ENCODE results near the gene SIK3.

The SIK3 gene

DNA sequence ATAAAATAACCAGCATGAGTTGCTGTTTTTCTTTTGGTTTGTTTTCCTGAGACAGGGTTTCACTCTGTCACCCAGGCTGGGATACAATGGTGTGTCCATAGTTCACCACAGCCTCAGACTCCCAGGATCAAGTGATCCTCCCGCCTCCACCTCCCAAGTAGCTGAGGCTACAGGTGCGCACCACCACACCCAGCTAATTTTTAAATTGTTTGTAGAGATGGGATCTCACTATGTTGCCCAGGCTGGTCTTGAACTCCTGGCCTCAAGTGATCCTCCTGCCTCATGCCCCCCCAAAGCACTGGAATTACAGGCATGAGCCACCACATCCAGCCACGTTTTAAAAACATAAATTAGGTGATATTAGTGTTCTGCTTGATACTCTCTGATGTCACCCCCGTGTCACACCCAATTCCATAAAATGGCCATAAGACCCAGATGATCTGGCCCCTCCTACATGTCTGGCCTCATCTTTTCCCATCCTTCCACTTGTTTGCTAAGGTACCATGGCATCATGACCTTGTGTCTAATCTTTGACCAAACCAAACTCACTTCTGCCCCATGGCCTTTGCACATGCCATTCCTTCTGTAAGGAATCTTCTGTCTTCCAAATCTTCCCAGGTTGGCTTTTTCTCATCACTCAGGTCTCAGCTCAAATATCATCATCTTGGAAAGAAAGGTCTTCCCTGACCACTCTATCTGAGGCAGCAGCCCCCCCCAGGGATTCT is 6.3 kb downstream of the SIK3 start:
- H3K36me3 ChIP-seq (ENCODE audit: control insufficient read depth, insufficient read depth, low read length), result no peaks in the 10 kb centered on the region
- DNase-seq (ENCODE audit: extremely low read depth, insufficient read length), result no peak
- H3K4me3 ChIP-seq (replicated peaks; ENCODE audit: low read depth, low read length), result no peak overlapping the region
- H3K27me3 ChIP-seq (replicated peaks; ENCODE audit: control insufficient read depth, insufficient read depth, low read length), result no peaks in the 10 kb centered on the region
- TF ChIP-seq, protein P1, sequence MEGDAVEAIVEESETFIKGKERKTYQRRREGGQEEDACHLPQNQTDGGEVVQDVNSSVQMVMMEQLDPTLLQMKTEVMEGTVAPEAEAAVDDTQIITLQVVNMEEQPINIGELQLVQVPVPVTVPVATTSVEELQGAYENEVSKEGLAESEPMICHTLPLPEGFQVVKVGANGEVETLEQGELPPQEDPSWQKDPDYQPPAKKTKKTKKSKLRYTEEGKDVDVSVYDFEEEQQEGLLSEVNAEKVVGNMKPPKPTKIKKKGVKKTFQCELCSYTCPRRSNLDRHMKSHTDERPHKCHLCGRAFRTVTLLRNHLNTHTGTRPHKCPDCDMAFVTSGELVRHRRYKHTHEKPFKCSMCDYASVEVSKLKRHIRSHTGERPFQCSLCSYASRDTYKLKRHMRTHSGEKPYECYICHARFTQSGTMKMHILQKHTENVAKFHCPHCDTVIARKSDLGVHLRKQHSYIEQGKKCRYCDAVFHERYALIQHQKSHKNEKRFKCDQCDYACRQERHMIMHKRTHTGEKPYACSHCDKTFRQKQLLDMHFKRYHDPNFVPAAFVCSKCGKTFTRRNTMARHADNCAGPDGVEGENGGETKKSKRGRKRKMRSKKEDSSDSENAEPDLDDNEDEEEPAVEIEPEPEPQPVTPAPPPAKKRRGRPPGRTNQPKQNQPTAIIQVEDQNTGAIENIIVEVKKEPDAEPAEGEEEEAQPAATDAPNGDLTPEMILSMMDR (IDR thresholded peaks at IDR 0.05; ENCODE audit: insufficient read depth, low read length, poor library complexity, severe bottlenecking), result no peak

DNA sequence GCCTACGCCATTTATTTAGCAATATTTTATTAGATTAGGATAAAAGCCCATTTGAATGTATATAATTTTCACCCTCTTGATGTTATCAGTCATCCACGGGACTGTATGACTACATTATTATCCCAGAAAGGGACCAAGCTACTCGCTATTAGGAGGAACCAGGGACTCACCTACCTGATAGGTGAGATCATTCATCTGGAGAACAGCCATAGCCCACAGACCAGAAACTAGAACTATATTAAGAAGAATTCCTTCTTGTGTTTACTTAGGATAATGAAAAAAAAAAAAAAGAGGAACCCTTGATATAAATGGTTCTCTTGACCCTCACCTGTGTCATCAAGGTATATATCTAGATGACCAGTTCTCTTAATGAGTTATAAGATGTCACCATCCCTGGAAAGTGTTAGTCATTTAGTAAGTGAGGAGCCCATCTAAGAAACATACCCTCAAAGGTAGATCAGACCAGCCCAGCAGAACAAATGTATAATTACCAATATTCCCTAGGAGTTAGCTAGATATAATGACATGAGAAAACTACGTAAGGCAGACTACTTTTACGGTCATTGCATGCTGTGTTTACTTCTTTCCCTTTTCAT is 8.0 kb downstream of the SIK3 start:
- Histone ChIP-seq H3K27me3 (replicated peaks; ENCODE audit: control insufficient read depth, insufficient read depth, low read length) (no peaks in the 10 kb centered on the region), H3K4me3 (replicated peaks; ENCODE audit: low read depth, low read length) (no peak overlapping the region), H3K36me3 (ENCODE audit: control insufficient read depth, insufficient read depth, low read length) (no peaks in the 10 kb centered on the region)
- no peak for DNase-seq (ENCODE audit: extremely low read depth, insufficient read length)
- TF ChIP-seq, protein P1 (IDR thresholded peaks at IDR 0.05; ENCODE audit: insufficient read depth, low read length, poor library complexity, severe bottlenecking), result no peak

DNA sequence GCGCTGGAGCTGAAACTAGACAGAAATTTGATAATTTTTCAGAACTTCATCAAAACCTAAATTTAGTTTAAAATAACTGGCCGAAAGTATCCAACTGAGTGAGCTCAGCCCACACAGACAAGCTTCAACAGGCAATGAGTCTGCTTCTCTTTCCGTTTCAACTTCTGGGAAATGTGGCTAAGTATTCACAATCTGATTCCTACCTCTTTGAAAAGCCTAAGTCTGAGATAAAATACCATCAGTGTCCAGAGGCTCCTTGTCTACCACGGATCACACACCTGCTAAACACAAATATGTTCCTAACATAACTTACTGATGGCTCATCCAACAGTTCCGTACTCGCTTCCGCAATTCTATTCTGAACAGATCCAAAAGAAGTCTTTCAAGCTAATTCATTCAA is 8.5 kb downstream of the SIK3 start:
- H3K4me3 ChIP-seq (replicated peaks; ENCODE audit: low read depth, low read length), result no peak overlapping the region
- no peak for DNase-seq (ENCODE audit: extremely low read depth, insufficient read length)
- no peaks in the 10 kb centered on the region for H3K36me3 ChIP-seq (ENCODE audit: control insufficient read depth, insufficient read depth, low read length)
- no peaks in the 10 kb centered on the region for H3K27me3 ChIP-seq (replicated peaks; ENCODE audit: control insufficient read depth, insufficient read depth, low read length)
- TF ChIP-seq, protein P1 (IDR thresholded peaks at IDR 0.05; ENCODE audit: insufficient read depth, low read length, poor library complexity, severe bottlenecking), result no peak

DNA sequence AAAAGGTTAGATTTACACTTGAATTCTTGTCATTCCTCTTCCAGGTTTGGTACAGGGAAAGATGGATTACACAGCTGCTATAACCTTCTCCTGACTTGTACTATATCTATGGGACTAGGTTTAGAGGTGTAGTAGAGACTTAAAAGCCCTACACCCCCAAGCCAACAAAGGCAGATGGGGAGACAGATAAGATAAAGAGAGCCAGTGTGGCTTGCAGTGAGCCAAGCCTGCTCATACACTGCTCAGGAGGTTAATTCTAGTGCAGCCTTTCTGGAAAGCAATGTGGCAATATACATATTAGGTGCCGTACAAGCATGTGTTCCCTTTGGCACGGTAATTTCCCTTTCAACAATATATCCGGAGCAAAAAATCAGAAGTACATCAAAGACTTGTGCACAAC is 10.8 kb downstream of the SIK3 start:
- Histone ChIP-seq H3K27me3 (replicated peaks; ENCODE audit: control insufficient read depth, insufficient read depth, low read length) (no peaks in the 10 kb centered on the region), H3K4me3 (replicated peaks; ENCODE audit: low read depth, low read length) (no peak overlapping the region), H3K36me3 (ENCODE audit: control insufficient read depth, insufficient read depth, low read length) (no peaks in the 10 kb centered on the region)
- DNase-seq (ENCODE audit: extremely low read depth, insufficient read length), result no peak
- TF ChIP-seq, protein P1 (IDR thresholded peaks at IDR 0.05; ENCODE audit: insufficient read depth, low read length, poor library complexity, severe bottlenecking), result no peak

DNA sequence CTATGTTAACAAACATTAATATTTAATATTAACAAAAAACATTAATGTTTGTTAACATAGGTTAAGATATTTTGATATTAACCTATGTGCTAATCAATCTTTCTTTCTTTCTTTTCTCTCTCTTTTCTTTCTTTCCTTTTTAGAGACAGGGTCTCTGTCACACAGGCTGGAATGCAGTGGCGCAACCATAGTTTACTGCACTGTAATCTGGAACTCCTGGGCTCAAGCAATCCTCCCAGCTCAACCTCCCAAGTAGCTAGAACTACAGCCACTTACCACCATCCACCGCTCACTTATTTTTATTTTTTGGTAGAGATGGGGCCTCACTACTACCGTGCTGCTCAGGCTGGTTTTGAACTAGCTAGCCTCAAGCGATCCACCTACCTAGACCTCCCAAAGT is 13.2 kb downstream of the SIK3 start:
- DNase-seq (ENCODE audit: extremely low read depth, insufficient read length), result no peak
- no peaks in the 10 kb centered on the region for H3K36me3 ChIP-seq (ENCODE audit: control insufficient read depth, insufficient read depth, low read length)
- H3K4me3 ChIP-seq (replicated peaks; ENCODE audit: low read depth, low read length), result no peak overlapping the region
- no peaks in the 10 kb centered on the region for H3K27me3 ChIP-seq (replicated peaks; ENCODE audit: control insufficient read depth, insufficient read depth, low read length)
- TF ChIP-seq, protein P1 (IDR thresholded peaks at IDR 0.05; ENCODE audit: insufficient read depth, low read length, poor library complexity, severe bottlenecking), result no peak
